H1 (cell line): ENCODE measurements around the gene MMEL1.

Source experiments
- EP300 ChIP-seq, 2 experiments: IDR thresholded peaks; 1 replicate in 1 of 2; 2 replicates in 1 of 2; pipeline ENCODE4 v1.6.1; 2011 to 2012; ENCODE audit warnings: low read depth in 2 of 2, low read length in 2 of 2, mild to moderate bottlenecking in 2 of 2, borderline replicate concordance in 1 of 2, inconsistent platforms in 1 of 2, moderate library complexity in 1 of 2
- EZH2 ChIP-seq: fragments of 200-600 bp; sonication (generic); IDR thresholded peaks from 2 replicates; pipeline ENCODE4 v1.7.1; 2012; ENCODE audit warnings: low read depth, mild to moderate bottlenecking, moderate library complexity, low read length, inconsistent platforms; ENCODE audit not compliant: severe bottlenecking
- JUND ChIP-seq: IDR thresholded peaks from 2 replicates; pipeline ENCODE4 v1.6.1; 2011; ENCODE audit warnings: mild to moderate bottlenecking, improper control_type of control experiment, low read length
- POLR2A ChIP-seq, 2 experiments: IDR thresholded peaks; 1 replicate in 1 of 2; 2 replicates in 1 of 2; pipeline ENCODE4 v1.6.1; 2011; ENCODE audit warnings: low read depth in 2 of 2, low read length in 2 of 2, mild to moderate bottlenecking in 2 of 2; ENCODE audit errors: control extremely low read depth in 1 of 2
- POLR2AphosphoS5 ChIP-seq: IDR thresholded peaks from 2 replicates; pipeline ENCODE4 v1.6.1; 2011; ENCODE audit warnings: low read depth, low read length
- RAD21 ChIP-seq, 2 experiments: IDR thresholded peaks in 1 of 2; conservative IDR thresholded peaks in 1 of 2; 2 replicates each; pipeline ENCODE4 v1.6.1; 2011; ENCODE audit warnings: low read depth in 2 of 2, low read length in 2 of 2, improper control_type of control experiment in 1 of 2, inconsistent platforms in 1 of 2, mild to moderate bottlenecking in 1 of 2, moderate library complexity in 1 of 2
- RFX5 ChIP-seq: IDR thresholded peaks from 2 replicates; pipeline ENCODE4 v1.6.1; 2011; ENCODE audit warnings: low read depth, low read length, improper control_type of control experiment, borderline replicate concordance
- SIRT6 ChIP-seq: IDR thresholded peaks from one replicate; pipeline ENCODE4 v1.7.1; 2012; ENCODE audit warnings: low read length, inconsistent platforms
- SIX5 ChIP-seq: IDR thresholded peaks from 2 replicates; pipeline ENCODE4 v1.6.1; 2011; ENCODE audit warnings: mild to moderate bottlenecking, low read depth, low read length
- TF ChIP-seq, protein P1 (sequence below): IDR thresholded peaks from 2 replicates; pipeline ENCODE4 v1.6.1; 2012; ENCODE audit warnings: inconsistent platforms
- TF ChIP-seq, protein P2 (sequence below), 3 experiments: IDR thresholded peaks; 1 replicate in 2 of 3; 2 replicates in 1 of 3; pipeline versions ENCODE4 v1.5.1 to v1.6.1; 2011; ENCODE audit warnings: low read length in 3 of 3, mild to moderate bottlenecking in 3 of 3, inconsistent platforms in 2 of 3, low read depth in 1 of 3, moderate library complexity in 1 of 3; ENCODE audit not compliant: insufficient read depth in 1 of 3; ENCODE audit errors: control extremely low read depth in 1 of 3
- TF ChIP-seq, protein P3 (sequence below): IDR thresholded peaks from 2 replicates; pipeline ENCODE4 v1.6.1; 2012; ENCODE audit warnings: inconsistent platforms
- TF ChIP-seq, protein P4 (sequence below): IDR thresholded peaks from 2 replicates; pipeline ENCODE4 v1.6.1; 2011; ENCODE audit warnings: low read depth, mild to moderate bottlenecking, low read length; ENCODE audit not compliant: insufficient read depth

DNA sequence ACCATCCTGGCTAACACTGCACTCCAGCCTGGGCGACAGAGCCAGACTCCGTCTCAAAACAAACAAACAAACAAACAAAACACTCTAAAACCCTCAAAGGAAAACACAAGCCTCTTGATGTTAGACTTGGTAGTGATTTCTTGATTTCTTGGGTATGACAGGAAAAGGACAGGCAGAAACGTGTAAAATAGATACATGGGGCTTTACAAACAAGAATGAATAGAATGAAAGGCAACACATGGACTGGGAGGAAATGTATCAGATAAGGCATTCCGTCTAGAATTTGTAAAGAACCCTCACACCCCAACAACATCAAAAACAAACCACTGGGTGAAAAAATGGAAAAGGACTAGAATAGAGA is 54.1 kb downstream of the MMEL1 start:
- TF ChIP-seq POLR2A (IDR thresholded peaks at IDR 0.05; ENCODE audit: control extremely low read depth in 1 of 2, low read depth in 2 of 2, low read length in 2 of 2) (no peak), JUND (no peak), EP300 (IDR thresholded peaks at IDR 0.05; ENCODE audit: borderline replicate concordance in 1 of 2, low read depth in 2 of 2, low read length in 2 of 2) (no peak), RAD21 (IDR thresholded peaks at IDR 0.05 in 1 of 2, conservative IDR thresholded peaks at IDR 0.05 in 1 of 2; ENCODE audit: low read depth in 2 of 2, low read length in 2 of 2) (no peak), RFX5 (no peak), EZH2 (no peak), POLR2AphosphoS5 (no peak), SIRT6 (no peak), SIX5 (no peak)
- TF ChIP-seq, protein P1, sequence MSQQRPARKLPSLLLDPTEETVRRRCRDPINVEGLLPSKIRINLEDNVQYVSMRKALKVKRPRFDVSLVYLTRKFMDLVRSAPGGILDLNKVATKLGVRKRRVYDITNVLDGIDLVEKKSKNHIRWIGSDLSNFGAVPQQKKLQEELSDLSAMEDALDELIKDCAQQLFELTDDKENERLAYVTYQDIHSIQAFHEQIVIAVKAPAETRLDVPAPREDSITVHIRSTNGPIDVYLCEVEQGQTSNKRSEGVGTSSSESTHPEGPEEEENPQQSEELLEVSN: no peak
- TF ChIP-seq, protein P2, sequence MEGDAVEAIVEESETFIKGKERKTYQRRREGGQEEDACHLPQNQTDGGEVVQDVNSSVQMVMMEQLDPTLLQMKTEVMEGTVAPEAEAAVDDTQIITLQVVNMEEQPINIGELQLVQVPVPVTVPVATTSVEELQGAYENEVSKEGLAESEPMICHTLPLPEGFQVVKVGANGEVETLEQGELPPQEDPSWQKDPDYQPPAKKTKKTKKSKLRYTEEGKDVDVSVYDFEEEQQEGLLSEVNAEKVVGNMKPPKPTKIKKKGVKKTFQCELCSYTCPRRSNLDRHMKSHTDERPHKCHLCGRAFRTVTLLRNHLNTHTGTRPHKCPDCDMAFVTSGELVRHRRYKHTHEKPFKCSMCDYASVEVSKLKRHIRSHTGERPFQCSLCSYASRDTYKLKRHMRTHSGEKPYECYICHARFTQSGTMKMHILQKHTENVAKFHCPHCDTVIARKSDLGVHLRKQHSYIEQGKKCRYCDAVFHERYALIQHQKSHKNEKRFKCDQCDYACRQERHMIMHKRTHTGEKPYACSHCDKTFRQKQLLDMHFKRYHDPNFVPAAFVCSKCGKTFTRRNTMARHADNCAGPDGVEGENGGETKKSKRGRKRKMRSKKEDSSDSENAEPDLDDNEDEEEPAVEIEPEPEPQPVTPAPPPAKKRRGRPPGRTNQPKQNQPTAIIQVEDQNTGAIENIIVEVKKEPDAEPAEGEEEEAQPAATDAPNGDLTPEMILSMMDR (IDR thresholded peaks at IDR 0.05; ENCODE audit: control extremely low read depth in 1 of 3, insufficient read depth in 1 of 3, low read depth in 1 of 3, low read length in 3 of 3): no peak
- TF ChIP-seq, protein P3, sequence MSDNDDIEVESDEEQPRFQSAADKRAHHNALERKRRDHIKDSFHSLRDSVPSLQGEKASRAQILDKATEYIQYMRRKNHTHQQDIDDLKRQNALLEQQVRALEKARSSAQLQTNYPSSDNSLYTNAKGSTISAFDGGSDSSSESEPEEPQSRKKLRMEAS: no peak
- TF ChIP-seq, protein P4, sequence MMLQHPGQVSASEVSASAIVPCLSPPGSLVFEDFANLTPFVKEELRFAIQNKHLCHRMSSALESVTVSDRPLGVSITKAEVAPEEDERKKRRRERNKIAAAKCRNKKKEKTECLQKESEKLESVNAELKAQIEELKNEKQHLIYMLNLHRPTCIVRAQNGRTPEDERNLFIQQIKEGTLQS: no peak
